Epithelial cell of prostate (primary cell): Measurements from ENCODE around the gene CSN3.

Source experiments
- DNase-seq: peaks from one replicate; pipeline ENCODE4 v3.0.0-alpha.2; 2011; ENCODE audit warnings: low read depth, low spot score
- H3K27ac ChIP-seq: fragments of 450-650 bp; 2 replicates; pipeline ENCODE4 v1.5.1; 2017; ENCODE audit warnings: mild to moderate bottlenecking

CSN3 gene

DNA sequence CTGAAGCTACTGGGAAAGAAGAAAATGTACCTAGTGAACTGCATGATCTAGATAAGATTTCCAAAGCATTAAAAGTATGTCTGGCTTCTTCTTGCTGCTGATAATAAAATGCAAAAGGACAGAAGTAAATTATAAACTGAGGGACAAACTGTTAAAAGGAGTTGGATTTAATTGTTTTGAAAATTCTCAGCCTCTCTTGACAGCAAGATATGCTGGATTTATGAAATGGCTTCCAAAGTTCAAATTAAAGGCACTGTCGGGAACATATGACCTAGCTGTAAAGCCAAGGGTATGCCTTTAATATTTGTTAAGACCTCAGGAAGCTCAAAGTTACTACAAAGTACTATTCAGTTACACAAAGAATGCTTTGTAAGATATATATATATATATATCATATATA, 46.3 kb downstream of the CSN3 start:
- no peak for DNase-seq
- no peak overlapping the region for H3K27ac ChIP-seq

GRCh38 chr4:70291341-70291740, 48.9 kb downstream of the CSN3 start:
- DNase-seq, result no peak

DNA sequence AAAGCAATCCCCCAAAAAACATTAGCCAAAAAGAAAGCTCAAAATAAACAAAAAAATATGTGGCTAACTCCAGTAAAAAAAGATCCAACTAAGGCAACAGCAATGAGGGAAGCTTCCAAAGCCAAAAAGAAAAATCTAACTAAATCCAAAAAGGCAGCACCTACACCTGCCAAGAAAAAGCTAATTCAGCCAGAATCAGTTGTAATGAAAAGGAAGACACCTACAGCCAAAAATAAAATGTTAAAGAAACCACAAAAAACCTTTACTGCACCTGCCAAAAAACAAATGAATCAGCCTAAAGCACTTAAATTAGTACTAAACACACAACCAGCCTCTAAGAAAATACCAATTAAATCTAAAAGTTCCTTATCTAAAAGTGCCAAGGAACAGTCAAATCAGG, 55.2 kb downstream of the CSN3 start:
- no peak for DNase-seq
- no peak overlapping the region for H3K27ac ChIP-seq

More at GRCh38 chr4:70291341-70291740, 48.9 kb downstream of the CSN3 start:
- H3K27ac ChIP-seq, result no peak overlapping the region

DNA sequence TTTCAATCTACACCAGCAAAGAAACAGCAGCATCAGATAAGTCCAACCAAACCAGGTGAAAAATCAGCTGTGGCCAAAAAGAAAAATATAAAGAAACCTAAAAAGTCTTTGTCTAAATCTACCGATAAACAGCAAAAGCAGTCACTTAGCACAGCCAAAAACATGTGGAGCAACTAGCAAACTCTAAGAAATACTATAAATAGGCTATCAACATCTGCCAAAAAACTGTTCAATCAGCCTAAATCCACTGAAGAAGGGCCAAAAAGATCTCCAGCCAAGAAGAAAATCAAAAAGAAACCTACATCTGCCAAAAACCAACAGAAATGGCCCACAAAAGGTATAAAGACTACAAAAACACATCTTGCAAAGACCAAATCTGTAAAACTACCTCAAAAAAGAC, 55.7 kb downstream of the CSN3 start:
- H3K27ac ChIP-seq, result no peak overlapping the region
- DNase-seq, result no peak

GRCh38 chr4:70299643-70300042, 57.2 kb downstream of the CSN3 start:
- H3K27ac ChIP-seq, result no peak overlapping the region
- no peak for DNase-seq

- no peak overlapping the region for H3K27ac ChIP-seq
- DNase-seq, result no peak
Observed at GRCh38 chr4:70300215-70300614, 57.8 kb downstream of the CSN3 start.
